H1 (cell line): Measurements from ENCODE around the gene SOCS6.

Source experiments
- CHD2 ChIP-seq: IDR thresholded peaks from 2 replicates; pipeline ENCODE4 v1.6.1; 2012; ENCODE audit warnings: low read length, improper control_type of control experiment
- CREB1 ChIP-seq: IDR thresholded peaks from 2 replicates; pipeline ENCODE4 v1.6.1; 2012; ENCODE audit warnings: inconsistent platforms
- CTCF ChIP-seq, 3 experiments: IDR thresholded peaks; 1 replicate in 2 of 3; 2 replicates in 1 of 3; pipeline versions ENCODE4 v1.5.1 to v1.6.1; 2011; ENCODE audit warnings: low read length in 3 of 3, mild to moderate bottlenecking in 3 of 3, inconsistent platforms in 2 of 3, low read depth in 1 of 3, moderate library complexity in 1 of 3; ENCODE audit not compliant: insufficient read depth in 1 of 3; ENCODE audit errors: control extremely low read depth in 1 of 3
- EP300 ChIP-seq, 2 experiments: IDR thresholded peaks; 1 replicate in 1 of 2; 2 replicates in 1 of 2; pipeline ENCODE4 v1.6.1; 2011 to 2012; ENCODE audit warnings: low read depth in 2 of 2, low read length in 2 of 2, mild to moderate bottlenecking in 2 of 2, borderline replicate concordance in 1 of 2, inconsistent platforms in 1 of 2, moderate library complexity in 1 of 2
- EZH2 ChIP-seq: fragments of 200-600 bp; sonication (generic); IDR thresholded peaks from 2 replicates; pipeline ENCODE4 v1.7.1; 2012; ENCODE audit warnings: low read depth, mild to moderate bottlenecking, moderate library complexity, low read length, inconsistent platforms; ENCODE audit not compliant: severe bottlenecking
- HDAC6 ChIP-seq: IDR thresholded peaks from one replicate; pipeline ENCODE4 v1.7.1; 2012; ENCODE audit warnings: low read depth, mild to moderate bottlenecking, inconsistent platforms, low read length, moderate library complexity
- POLR2AphosphoS5 ChIP-seq: IDR thresholded peaks from 2 replicates; pipeline ENCODE4 v1.6.1; 2011; ENCODE audit warnings: low read depth, low read length
- SIN3A ChIP-seq, 2 experiments: IDR thresholded peaks in 1 of 2; conservative IDR thresholded peaks in 1 of 2; 2 replicates each; pipeline ENCODE4 v1.6.1; 2011 to 2012; ENCODE audit warnings: low read length in 2 of 2, improper control_type of control experiment in 1 of 2, low read depth in 1 of 2, mild to moderate bottlenecking in 1 of 2
- SP1 ChIP-seq: IDR thresholded peaks from 2 replicates; pipeline ENCODE4 v1.6.1; 2011; ENCODE audit warnings: low read depth, low read length
- USF2 ChIP-seq: IDR thresholded peaks from 2 replicates; pipeline ENCODE4 v1.6.1; 2011; ENCODE audit warnings: low read length, improper control_type of control experiment

GRCh38 chr18:70371908-70372307 lies 83.1 kb downstream of the SOCS6 start:
- TF ChIP-seq CHD2, result no peak
- no peak for TF ChIP-seq EP300 (IDR thresholded peaks at IDR 0.05; ENCODE audit: borderline replicate concordance in 1 of 2, low read depth in 2 of 2, low read length in 2 of 2)
- no peak for TF ChIP-seq SP1
- TF ChIP-seq CTCF (IDR thresholded peaks at IDR 0.05; ENCODE audit: control extremely low read depth in 1 of 3, insufficient read depth in 1 of 3, low read depth in 1 of 3, low read length in 3 of 3), result no peak
- no peak for TF ChIP-seq SIN3A (conservative IDR thresholded peaks at IDR 0.05 in 1 of 2, IDR thresholded peaks at IDR 0.05 in 1 of 2; ENCODE audit: low read depth in 1 of 2, low read length in 2 of 2)
- no peak for TF ChIP-seq HDAC6
- TF ChIP-seq POLR2AphosphoS5, result no peak
- no peak for TF ChIP-seq EZH2
- no peak for TF ChIP-seq CREB1
- no peak for TF ChIP-seq USF2
